ENCODE results near the gene TMEM115.

DNA sequence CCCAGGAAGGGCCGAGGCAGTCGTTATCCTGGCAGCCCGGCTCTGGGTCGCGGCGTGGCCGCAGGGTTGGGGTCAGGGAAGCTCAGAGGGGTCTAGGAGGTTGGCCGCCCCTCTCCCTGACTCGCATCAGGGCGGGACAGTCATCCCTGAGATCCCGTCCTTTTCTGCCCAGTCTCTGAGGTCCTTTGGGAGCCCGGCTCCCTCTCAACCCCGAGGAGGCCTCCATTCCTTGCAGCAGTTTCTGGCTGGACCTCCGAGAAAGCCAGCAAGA, 37.3 kb downstream of the TMEM115 start:
- TF ChIP-seq CTCF (conservative IDR thresholded peaks at IDR 0.05) = no peak
- TF ChIP-seq ZFX (IDR thresholded peaks at IDR 0.05) = no peak
